SH-SY5Y (cell line): ENCODE data around the gene HOOK2.

Experiments used
- GATA2 ChIP-seq: IDR thresholded peaks from 2 replicates; pipeline ENCODE4 v1.6.1; 2011; ENCODE audit warnings: mild to moderate bottlenecking, low read depth, low read length
- GATA3 ChIP-seq: IDR thresholded peaks from 2 replicates; pipeline ENCODE4 v1.6.1; 2011; ENCODE audit warnings: low read depth, mild to moderate bottlenecking, low read length, moderate library complexity

DNA sequence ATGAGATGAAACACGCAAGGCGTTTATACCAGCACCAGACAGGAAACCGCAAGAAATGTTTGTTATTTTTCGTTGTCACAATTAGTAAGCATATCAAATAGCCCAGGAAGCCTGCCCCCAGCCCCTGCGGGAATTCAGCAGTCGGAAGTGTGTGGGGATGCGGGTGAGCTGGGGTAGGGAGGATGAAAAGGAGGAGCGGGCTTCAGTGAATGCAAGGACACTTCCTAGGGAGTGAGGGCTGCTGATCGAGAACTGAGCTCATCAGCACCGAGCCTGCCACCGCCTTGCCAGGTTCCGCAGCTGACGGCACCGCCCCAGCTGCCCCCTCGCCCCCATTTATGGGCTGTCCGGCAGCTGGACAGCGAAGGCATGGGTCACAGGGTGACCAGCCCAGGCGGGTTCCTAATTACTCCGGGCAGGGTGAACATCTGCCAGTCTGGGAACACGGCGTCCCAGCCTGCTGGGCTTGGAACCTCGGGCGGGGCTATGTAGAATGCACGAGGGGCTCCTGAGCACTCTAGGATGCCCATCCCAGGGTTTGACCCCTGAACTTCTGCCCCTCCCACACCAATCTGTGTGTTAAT is 25.3 kb downstream of the HOOK2 start:
- no peak for TF ChIP-seq GATA2
- no peak for TF ChIP-seq GATA3
